Heart left ventricle (tissue), 16 donors: ENCODE results near the gene MRPL55. TPM values are rescaled to one million over a fixed set of nuclear protein-coding genes. Genes with fewer than 3 reads are reported as not detected.

Experiments
- ATAC-seq, 4 donors: fragments of 200-7000 bp; cut with Tn5 transposase; one replicate each; pipeline ENCODE4 v1.9.1; 2020 to 2022; ENCODE audit warnings: moderate library complexity in 4 of 4, mild to moderate bottlenecking in 3 of 4, moderate number of reproducible peaks in 1 of 4
- DNase-seq, 5 donors: peaks; one replicate each; pipeline ENCODE4 v3.0.0-alpha.2; 2020
- H3K27ac ChIP-seq, 12 donors: fragments of 200-600 bp; sonication (generic) in 4 of 12; one replicate each; pipeline versions ENCODE4 v1.5.0 to v1.8.0; 2016 to 2022; ENCODE audit warnings: mild to moderate bottlenecking in 2 of 12
- H3K27me3 ChIP-seq, 9 donors: fragments of 200-600 bp; sonication (generic) in 2 of 9; one replicate each; pipeline versions ENCODE4 v1.5.1 to v1.8.0; 2016 to 2022; ENCODE audit warnings: mild to moderate bottlenecking in 3 of 9
- H3K36me3 ChIP-seq, 9 donors: fragments of 200-600 bp; sonication (generic) in 2 of 9; one replicate each; pipeline versions ENCODE4 v1.5.0 to v1.8.0; 2018 to 2022; ENCODE audit warnings: mild to moderate bottlenecking in 2 of 9
- H3K4me1 ChIP-seq, 12 donors: fragments of 200-600 bp; sonication (generic) in 4 of 12; one replicate each; pipeline versions ENCODE4 v1.5.0 to v1.8.0; 2016 to 2022; ENCODE audit warnings: mild to moderate bottlenecking in 3 of 12
- H3K4me3 ChIP-seq, 12 donors: fragments of 200-600 bp; sonication (generic) in 4 of 12; one replicate each; pipeline versions ENCODE4 v1.5.0 to v1.8.0; 2017 to 2022; ENCODE audit warnings: mild to moderate bottlenecking in 9 of 12, moderate library complexity in 4 of 12
- H3K9me3 ChIP-seq, 12 donors: fragments of 200-600 bp; sonication (generic) in 4 of 12; one replicate each; pipeline versions ENCODE4 v1.5.0 to v1.8.0; 2016 to 2022; ENCODE audit warnings: mild to moderate bottlenecking in 1 of 12
- POLR2A ChIP-seq, 2 donors: fragments of 450-650 bp; IDR thresholded peaks; one replicate each; pipeline ENCODE4 v1.6.1; 2017; ENCODE audit warnings: antibody characterized with exemption in 2 of 2, mild to moderate bottlenecking in 2 of 2, moderate library complexity in 2 of 2
- WGBS, 4 donors: extraction: QIAGEN DNeasy Blood & Tissue Kit in 2 of 4; methylation state at CpG; one replicate each; pipeline versions ENCODE4 v1.1.5 to v1.1.7; 2013 to 2018; 5-methylcytosine and 5-hydroxymethylcytosine counted together
- intact Hi-C, 10 donors: fragments of 100-400 bp; cut with DNase I; formaldehyde crosslinking; loops; one replicate each; pipeline versions ENCODE4 v1.11.1 to v1.14.2; 2022
- polyA plus RNA-seq, 2 donors: library from polyadenylated mRNA; stranded (reverse); fragments of 200-250 nt; gene quantifications; one replicate each; pipeline ENCODE4 v1.2.3, GENCODE V29; 2013
- total RNA-seq, 9 donors: library from RNA; depleted of rRNA in 2 of 9; stranded (reverse); fragments of >200 nt in 2 of 9; fragmentation: NEBNext Ultra II Directional in 3 of 9; extraction: Animal tissue kit (Norgen Biotek cat#: 25700) in 3 of 9; gene quantifications; one replicate each; pipeline versions ENCODE4 v1.1.0 to v1.2.4, GENCODE V29; 2016 to 2023
- TF ChIP-seq, protein P1 (sequence below), 12 donors: fragments of 200-600 bp; sonication (generic) in 4 of 12; IDR thresholded peaks; one replicate each; pipeline versions ENCODE4 v1.5.0 to v1.8.0; 2018 to 2022; ENCODE audit warnings: antibody characterized with exemption in 12 of 12, mild to moderate bottlenecking in 5 of 12
- donor health status: ischemic (EF 13 %, LVEDD 7.1; RV severe dilation, severe dysfunction).
- donor health status: healthy with polysubstance abuse.
- donor health status: DM: no; HTN: yes; CAD: no.
- donor health status: DM: no; HTN: no; CAD: no.
- donor health status: ischemic (EF 25% LVEDD 6.9; RV normal size, moderate dysfunction).
- donor health status: ischemic (EF 25% LVEDD 5.7; RV mildly dilated, moderate dysfunction).
- donor health status: healthy.
- donor health status: DM: yes; HTN: yes; CAD: no.
- donor health status: ischemic (EF 35%, LVEDD 5.7; RV mildly dilated, moderate dysfunction).
- donor health status: nonischemic (EF 11% LVEDD 7.7; RV severe dilation, severe dysfunction).
- donor health status: DM: yes; HTN: yes; CAD: no.
- donor health status: PGD.
- donor health status: ischemic (EF 29% LVEDD 5.4; RV normal size, mild dysfunction).
- donor health status: nonischemic (EF 23%, LVEDD 6.1; RV moderate dilation, normal function).

MRPL55 gene
- total and polyA plus RNA-seq, 11 donors, result 35.5 to 141 (median 55.1) TPM

DNA sequence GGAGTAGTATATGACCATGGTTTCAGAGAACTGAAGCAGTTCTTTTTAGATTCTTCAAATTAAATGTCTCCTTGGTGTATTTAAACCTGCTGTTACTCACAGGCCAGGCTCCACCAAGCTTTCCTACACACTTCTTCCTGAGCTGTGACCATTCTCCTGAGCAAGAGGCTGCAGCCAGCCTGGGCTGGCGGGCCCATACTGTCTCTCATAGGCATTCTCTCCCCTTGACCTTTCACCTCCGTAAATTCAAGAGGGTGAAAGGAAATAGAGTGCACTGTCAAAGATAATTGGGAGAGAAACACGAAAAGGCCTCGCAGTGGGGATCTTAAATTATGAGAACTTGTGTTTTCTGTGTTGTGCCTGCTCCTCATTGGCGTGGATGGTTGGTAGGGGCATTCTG is 24.3 kb downstream of the MRPL55 start:
- DNase-seq (peak in 3 of 5 donors; percentile 7 to 28 (median 9)), ATAC-seq (no peak)
- Histone ChIP-seq H3K27ac (peak overlapping the region in 11 of 12 donors; percentile 49 to 100 (median 96)), H3K36me3 (peaks cover 0 to 14% (median 0%) of the 10 kb centered on the region in 9 donors), H3K27me3 (no peaks in the 10 kb centered on the region), H3K9me3 (no peaks in the 10 kb centered on the region), H3K4me3 (peak overlapping the region in 9 of 12 donors; percentile 70 to 100 (median 94)), H3K4me1 (peaks cover 49 to 79% (median 72%) of the 10 kb centered on the region in 12 donors)
- 39 to 50% (median 42%) methylated on average over 5 of the region's 5 CpGs for WGBS, 4 donors
- TF ChIP-seq, protein P1, sequence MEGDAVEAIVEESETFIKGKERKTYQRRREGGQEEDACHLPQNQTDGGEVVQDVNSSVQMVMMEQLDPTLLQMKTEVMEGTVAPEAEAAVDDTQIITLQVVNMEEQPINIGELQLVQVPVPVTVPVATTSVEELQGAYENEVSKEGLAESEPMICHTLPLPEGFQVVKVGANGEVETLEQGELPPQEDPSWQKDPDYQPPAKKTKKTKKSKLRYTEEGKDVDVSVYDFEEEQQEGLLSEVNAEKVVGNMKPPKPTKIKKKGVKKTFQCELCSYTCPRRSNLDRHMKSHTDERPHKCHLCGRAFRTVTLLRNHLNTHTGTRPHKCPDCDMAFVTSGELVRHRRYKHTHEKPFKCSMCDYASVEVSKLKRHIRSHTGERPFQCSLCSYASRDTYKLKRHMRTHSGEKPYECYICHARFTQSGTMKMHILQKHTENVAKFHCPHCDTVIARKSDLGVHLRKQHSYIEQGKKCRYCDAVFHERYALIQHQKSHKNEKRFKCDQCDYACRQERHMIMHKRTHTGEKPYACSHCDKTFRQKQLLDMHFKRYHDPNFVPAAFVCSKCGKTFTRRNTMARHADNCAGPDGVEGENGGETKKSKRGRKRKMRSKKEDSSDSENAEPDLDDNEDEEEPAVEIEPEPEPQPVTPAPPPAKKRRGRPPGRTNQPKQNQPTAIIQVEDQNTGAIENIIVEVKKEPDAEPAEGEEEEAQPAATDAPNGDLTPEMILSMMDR (IDR thresholded peaks at IDR 0.05), result no peak
- TF ChIP-seq POLR2A (IDR thresholded peaks at IDR 0.05), result no peak
- intact Hi-C loops, result loop anchor here in 3 of 10 donors (2.0 to 10.0 kb wide), 3 partner anchors 14 to 322 kb away; no protein-coding TSS in a partner anchor

DNA sequence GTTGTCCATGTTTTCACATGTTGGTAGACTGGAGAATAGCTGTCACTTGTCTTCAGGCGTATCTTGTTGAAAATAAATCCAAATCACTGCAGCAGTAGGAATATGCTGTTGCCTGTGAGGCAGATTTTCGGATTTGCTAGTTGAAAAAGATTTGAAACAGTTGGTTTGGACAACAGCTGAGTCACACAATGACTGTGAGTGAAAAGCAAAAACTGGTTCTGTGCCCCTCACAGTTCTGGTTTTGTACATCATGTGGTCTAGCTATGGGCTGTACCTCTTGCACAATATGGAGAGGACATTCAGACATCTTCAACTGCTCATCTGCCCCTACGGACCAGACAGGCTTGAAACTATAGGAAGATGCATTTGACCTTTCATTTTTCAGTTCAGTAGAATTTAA is 24.8 kb downstream of the MRPL55 start:
- no peak for ATAC-seq
- H3K27ac ChIP-seq, result peak overlapping the region in 10 of 12 donors; percentile 95 to 100 (median 99)
- TF ChIP-seq, protein P1 (IDR thresholded peaks at IDR 0.05), result no peak
- TF ChIP-seq POLR2A (IDR thresholded peaks at IDR 0.05), result no peak
- H3K36me3 ChIP-seq, result peaks cover 0 to 14% (median 0%) of the 10 kb centered on the region in 9 donors
- DNase-seq, result peak in 1 of 5 donors; percentile 10
- H3K4me1 ChIP-seq, result peaks cover 45 to 75% (median 68%) of the 10 kb centered on the region in 12 donors
- peak overlapping the region; percentile 67 to 100 (median 96) for H3K4me3 ChIP-seq
- intact Hi-C loops, result loop anchor here in 3 of 10 donors (2.0 to 10.0 kb wide), 3 partner anchors 14 to 322 kb away; no protein-coding TSS in a partner anchor
- no peaks in the 10 kb centered on the region for H3K27me3 ChIP-seq
- H3K9me3 ChIP-seq, result no peaks in the 10 kb centered on the region
- 19 to 29% (median 22%) methylated on average over 3 of the region's 3 CpGs for WGBS, 4 donors

DNA sequence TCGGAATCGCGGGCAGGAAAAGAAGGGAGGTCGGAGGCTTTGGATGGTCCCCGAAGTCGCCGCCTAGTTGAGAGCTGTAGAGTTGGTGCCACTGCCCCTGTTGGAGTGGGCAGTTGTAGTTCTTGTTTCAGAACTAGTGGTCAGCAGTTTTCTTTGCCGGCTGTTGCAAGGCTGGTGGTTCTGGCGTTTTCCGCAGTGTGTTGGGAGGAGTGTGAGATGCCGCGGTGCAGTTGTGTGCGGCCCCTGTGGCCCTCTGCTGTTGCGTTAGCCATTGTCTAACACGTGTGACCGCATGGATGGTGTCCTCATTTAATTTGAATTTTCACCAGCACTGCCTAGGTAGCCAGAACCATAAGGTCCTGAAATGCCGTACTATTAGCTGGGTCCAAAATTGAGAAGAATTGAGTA is 25.2 kb downstream of the MRPL55 start:
- intact Hi-C loops, result loop anchor here in 6 of 10 donors (2.0 to 10.0 kb wide), 5 partner anchors 15 to 322 kb away; partner anchors contain the start of genes MRPL55 (in 3 of the 6) and C1orf35 (in 1 of the 6)
- Histone ChIP-seq H3K36me3 (peaks cover 0 to 13% (median 0%) of the 10 kb centered on the region in 9 donors), H3K4me3 (peak overlapping the region; percentile 67 to 100 (median 96)), H3K27ac (peak overlapping the region in 11 of 12 donors; percentile 95 to 100 (median 99)), H3K9me3 (no peaks in the 10 kb centered on the region), H3K27me3 (no peaks in the 10 kb centered on the region), H3K4me1 (peaks cover 42 to 70% (median 63%) of the 10 kb centered on the region in 12 donors)
- DNase-seq (peak in 3 of 5 donors; percentile 39 to 62 (median 45)), ATAC-seq (peak in 1 of 4 donors; percentile 3)
- WGBS, 4 donors, result 2 to 4% (median 2%) methylated on average over 17 of the region's 17 CpGs
- TF ChIP-seq, protein P1 (IDR thresholded peaks at IDR 0.05), result no peak
- no peak for TF ChIP-seq POLR2A (IDR thresholded peaks at IDR 0.05)
